GM19099 (cell line): ENCODE measurements around the gene GRM8.
A peak's percentile ranks its signal among the peaks of the same experiment; 100 is the strongest.

Experiments used
- POLR2A ChIP-seq: IDR thresholded peaks from 3 replicates; pipeline ENCODE4 v1.6.1; 2011; ENCODE audit warnings: low read depth; ENCODE audit not compliant: insufficient read length; ENCODE audit errors: extremely low read depth

GRM8 gene

DNA sequence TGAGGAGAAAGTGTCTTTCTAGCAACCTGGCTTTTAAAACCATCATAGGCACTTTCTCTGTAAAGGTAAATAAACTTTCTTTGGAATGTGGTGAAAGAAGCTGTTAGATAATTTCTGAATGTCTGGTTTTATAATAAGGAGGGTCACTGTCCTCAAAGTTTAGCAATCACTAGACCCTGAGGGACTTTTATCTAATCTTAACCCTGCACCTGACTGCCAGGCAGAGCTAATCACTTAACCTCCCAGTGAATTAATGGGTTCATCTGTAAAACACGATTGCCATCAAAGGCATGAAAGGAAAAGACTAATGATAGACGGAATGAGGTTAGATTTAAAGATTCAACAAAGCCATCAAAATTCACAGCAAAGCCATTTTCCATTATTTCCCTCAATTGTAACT, 553.8 kb downstream of the GRM8 start:
- no peak for TF ChIP-seq POLR2A

- TF ChIP-seq POLR2A = no peak
Measured at GRCh38 chr7:126698446-126698845, 554.3 kb downstream of the GRM8 start.

- TF ChIP-seq POLR2A = peak; percentile 12
Measured at GRCh38 chr7:126696256-126697038, 556.3 kb downstream of the GRM8 start.

GRCh38 chr7:126690848-126691751, 561.6 kb downstream of the GRM8 start:
- no peak for TF ChIP-seq POLR2A

GRCh38 chr7:126690104-126690503, 562.6 kb downstream of the GRM8 start:
- TF ChIP-seq POLR2A = no peak

- no peak for TF ChIP-seq POLR2A
Measured at GRCh38 chr7:126689037-126689436, 563.7 kb downstream of the GRM8 start.

GRCh38 chr7:126686474-126686873, 566.3 kb downstream of the GRM8 start:
- TF ChIP-seq POLR2A = no peak

- TF ChIP-seq POLR2A = no peak
Measured at GRCh38 chr7:126685596-126685995, 567.1 kb downstream of the GRM8 start.

DNA sequence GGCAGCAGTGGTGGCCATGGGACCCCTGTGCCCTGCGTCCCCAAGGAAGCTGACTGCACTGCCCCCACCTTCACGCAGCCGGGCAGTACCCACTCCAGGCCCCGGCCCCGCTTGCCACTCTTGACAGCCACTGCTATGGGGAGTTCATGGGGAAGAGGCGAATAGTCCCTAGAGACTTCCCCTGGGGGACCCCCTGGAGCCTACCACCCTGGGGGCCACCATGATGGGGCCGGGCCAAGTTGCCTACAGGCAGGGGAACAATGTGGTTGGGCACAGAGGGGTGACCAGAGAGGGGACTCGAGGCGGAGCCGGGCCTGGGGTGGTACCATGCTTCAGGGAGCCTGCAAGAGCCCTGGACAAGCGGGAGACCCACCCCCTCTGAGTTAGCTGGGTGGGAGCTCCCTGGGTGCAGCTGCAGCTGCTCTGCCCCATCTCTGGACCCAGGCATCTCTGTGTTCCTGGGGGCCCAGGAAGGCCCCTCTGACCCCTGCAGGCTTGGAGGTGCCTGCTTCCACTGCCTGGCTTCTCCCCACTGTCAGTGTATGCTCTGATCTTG, 567.6 kb downstream of the GRM8 start:
- TF ChIP-seq POLR2A = no peak

DNA sequence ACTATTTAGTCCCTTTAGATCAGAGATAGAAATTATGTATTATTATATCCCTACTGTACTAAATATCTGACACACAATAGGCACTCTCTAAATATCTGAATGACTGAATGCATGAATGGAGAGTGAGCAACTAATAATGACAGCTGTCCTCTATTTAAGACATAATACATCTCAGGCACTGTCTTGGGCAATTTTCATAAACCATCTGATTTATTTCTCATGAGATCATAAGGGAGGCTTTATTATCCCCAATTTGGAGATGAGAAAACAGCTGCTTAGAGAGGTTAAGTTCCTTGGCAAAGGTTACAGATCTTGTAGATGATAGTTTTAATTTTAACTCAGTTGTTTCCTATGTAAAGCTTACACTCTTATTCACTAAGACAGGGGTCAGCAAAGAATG, 570.6 kb downstream of the GRM8 start:
- no peak for TF ChIP-seq POLR2A

DNA sequence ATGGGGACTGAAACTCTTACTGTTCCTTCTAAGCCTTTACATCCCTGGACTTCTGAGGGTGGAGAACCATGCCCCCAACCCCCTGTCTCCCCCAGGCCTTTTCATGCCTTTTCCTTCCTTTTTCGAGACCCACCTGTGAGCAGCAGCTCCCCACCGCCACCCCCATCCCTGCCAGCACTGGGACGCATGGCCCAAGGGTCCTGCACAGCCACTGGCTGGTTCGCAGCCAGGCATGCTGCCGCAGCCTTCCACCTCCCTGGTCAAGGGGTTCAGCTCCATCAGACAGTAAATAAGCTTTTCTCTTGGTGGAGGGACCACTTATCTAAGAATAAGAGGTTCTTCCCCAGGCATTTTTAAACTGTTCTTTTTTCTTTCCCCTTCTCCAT, 584.4 kb downstream of the GRM8 start:
- TF ChIP-seq POLR2A = no peak

DNA sequence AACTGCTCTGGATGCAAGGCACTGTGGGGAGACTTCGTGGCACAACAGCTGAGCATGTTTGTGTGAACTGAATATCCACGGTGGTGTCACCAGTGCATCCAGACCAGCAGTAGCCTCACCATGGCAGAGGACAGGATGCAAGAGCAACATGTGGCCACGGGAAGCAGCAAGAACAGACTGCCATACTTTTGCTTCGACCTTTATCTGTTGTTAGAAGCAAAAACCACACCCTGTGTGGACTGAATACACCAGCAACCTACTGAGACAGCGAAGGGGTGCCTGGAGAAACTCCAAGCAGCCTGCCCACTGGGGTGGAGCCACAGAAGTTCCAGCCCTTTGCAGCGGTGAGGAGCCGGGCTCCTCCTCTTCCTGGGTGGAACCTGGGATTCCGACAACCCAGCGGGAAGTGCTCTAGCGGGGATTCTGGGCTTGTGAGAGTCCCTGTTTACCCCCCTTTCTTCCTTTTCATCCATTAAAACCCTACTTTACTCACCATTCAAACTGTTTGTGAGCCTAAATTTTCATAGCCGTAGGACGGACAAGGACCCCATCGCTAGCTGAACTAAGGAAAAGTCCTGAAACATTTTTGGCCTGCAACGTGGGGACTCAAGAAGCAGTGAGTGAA, 584.9 kb downstream of the GRM8 start:
- TF ChIP-seq POLR2A = no peak

GRCh38 chr7:126662856-126663255, 589.9 kb downstream of the GRM8 start:
- no peak for TF ChIP-seq POLR2A

DNA sequence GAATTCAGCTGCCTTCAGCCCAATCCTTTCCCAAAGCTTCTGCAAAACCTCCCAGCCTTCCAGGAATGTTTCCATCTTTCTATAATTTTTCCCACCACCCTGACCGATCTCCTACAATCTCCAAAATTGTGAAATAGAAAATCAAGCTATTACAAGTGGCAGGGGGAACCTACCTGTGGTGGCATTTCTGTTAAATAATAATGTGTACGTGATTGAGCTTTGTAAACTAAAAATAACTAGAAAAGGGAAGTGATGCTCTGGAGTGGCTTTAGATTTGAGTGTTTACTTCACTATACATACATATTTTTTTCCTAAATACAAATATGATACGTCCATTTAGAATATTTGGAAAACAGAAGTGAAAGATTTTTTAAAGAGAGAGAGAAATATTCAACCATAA, 593.6 kb downstream of the GRM8 start:
- no peak for TF ChIP-seq POLR2A

DNA sequence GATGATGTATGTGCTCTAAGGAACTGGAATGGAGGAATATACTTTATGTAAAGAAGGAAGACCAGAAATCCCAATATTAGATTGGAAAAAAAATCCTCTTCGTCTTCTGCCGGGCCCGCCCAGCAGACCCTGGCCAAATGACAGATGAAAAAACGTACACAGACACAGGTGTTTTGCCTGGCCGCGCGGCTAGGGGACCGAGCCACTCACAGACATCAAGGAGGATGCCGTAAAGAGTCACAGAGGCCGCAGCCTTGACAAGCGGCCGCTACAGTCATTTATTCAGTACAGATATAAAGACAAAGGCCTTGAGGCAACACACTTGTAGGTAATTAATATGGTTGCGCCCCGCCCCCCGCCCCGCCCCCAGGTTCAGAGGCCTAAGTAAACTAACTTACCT, 594.1 kb downstream of the GRM8 start:
- no peak for TF ChIP-seq POLR2A
